ENCODE measurements around the gene CDK14.

The CDK14 gene

DNA sequence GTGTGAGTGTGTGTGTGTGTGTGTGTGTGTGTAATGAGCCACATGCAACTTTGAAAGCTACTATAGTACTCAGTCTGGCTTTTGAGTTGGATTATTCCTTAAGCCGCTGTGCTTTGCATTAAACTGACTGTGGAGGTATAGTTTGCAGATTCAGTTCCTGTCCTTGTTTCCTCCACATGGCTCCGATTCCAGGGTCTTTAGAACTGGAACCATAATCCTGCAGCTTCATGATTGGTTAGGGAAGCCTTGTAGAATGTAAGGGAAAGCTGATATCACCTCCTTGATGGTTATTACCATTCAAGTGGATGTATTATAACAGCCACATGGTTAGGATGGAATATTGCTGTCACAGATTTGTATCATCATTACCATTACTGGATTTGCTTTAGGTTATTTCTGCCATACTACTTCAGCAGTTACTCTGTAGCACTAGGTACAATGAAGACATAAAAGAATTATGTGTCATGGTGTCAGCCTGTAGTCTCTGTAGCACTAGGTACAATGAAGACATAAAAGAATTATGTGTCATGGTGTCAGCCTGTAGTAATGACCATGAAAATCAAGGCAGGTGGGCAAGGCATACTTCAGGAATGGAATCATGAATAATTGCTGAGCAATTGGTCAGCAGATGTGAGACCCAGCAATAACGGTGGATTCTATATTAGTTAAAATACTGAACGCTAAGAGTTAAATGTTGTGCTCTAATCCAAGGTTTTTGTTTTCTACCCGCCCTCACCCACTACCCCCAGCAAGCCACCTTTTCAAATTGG lies 393.1 kb downstream of the CDK14 start:
- H3K27me3 ChIP-seq (ENCODE audit: control insufficient read depth, insufficient read depth, low read length): no peaks in the 10 kb centered on the region
- no peak overlapping the region for H3K4me3 ChIP-seq (ENCODE audit: low read depth, low read length)
- H3K9me3 ChIP-seq (ENCODE audit: control insufficient read depth, insufficient read depth, low read length): no peaks in the 10 kb centered on the region
- no peaks in the 10 kb centered on the region for H3K36me3 ChIP-seq (ENCODE audit: control insufficient read depth, insufficient read depth, low read length)
- no peaks in the 10 kb centered on the region for H3K4me1 ChIP-seq (ENCODE audit: control insufficient read depth, insufficient read depth, low read length)
- no peak overlapping the region for H3K9ac ChIP-seq (ENCODE audit: low read depth, low read length)

DNA sequence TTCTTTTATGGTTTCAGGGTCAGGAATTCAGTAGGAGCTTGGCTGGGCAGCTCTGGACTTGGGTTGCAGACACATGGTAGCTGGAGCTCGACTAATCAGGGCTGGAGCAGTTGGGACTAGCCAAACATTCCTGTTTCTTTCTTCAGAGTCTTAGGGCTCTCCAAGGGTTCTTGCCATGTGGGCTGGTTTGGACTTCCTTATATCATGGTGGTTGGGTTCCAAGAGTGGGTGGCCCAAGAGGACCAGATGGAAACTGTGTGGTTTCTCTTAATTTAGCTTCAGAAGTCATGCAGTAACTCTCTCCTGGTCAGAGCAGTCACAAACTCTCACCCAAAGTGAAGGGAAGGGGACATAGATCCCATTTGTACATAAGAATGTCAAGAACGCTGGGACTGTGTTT lies 398.0 kb downstream of the CDK14 start:
- no peaks in the 10 kb centered on the region for H3K4me1 ChIP-seq (ENCODE audit: control insufficient read depth, insufficient read depth, low read length)
- no peak overlapping the region for H3K4me3 ChIP-seq (ENCODE audit: low read depth, low read length)
- no peaks in the 10 kb centered on the region for H3K36me3 ChIP-seq (ENCODE audit: control insufficient read depth, insufficient read depth, low read length)
- H3K9ac ChIP-seq (ENCODE audit: low read depth, low read length): no peak overlapping the region
- H3K27me3 ChIP-seq (ENCODE audit: control insufficient read depth, insufficient read depth, low read length): no peaks in the 10 kb centered on the region
- no peaks in the 10 kb centered on the region for H3K9me3 ChIP-seq (ENCODE audit: control insufficient read depth, insufficient read depth, low read length)

DNA sequence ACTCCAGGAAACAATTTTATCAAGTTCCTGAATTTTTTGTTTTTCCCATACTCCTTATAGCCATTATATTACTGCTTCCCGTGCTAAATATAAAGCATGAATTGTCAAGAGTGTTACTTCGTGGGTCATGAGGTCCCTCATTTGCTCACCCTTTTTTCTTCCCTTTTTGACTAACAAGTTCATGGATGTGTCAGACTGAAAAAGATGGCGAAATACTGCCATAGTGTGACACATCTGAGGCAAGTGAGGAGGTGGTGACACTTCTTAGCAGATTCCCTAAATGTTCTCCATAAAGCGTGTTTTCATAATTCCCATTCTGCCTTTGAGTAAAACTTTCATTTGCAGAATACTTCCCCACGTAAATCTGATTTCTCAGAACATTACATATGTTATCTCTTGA lies 398.5 kb downstream of the CDK14 start:
- H3K27me3 ChIP-seq (ENCODE audit: control insufficient read depth, insufficient read depth, low read length): no peaks in the 10 kb centered on the region
- H3K4me1 ChIP-seq (ENCODE audit: control insufficient read depth, insufficient read depth, low read length): no peaks in the 10 kb centered on the region

DNA sequence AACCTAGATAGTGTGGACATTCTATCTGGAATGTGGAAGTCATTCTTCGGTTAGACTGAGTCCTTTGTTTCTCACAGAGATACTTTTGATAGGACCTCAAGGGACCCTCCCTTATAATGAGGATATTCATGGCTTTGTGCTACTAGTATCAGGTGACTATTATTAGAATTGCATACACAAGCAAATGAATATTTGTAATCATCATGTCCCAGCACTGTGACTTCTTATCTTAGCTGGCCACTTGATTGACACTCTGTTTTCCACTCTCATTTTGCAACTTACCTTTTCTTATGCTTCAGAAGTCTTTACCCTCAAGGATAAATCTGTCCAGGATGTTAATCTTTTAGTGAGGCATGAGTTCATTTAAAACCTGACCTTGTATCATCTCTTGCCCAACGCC lies 399.9 kb downstream of the CDK14 start:
- Histone ChIP-seq H3K4me3 (ENCODE audit: low read depth, low read length) (no peak overlapping the region), H3K36me3 (ENCODE audit: control insufficient read depth, insufficient read depth, low read length) (no peaks in the 10 kb centered on the region), H3K4me1 (ENCODE audit: control insufficient read depth, insufficient read depth, low read length) (peaks cover 4% of the 10 kb centered on the region), H3K9ac (ENCODE audit: low read depth, low read length) (no peak overlapping the region), H3K27me3 (ENCODE audit: control insufficient read depth, insufficient read depth, low read length) (no peaks in the 10 kb centered on the region), H3K9me3 (ENCODE audit: control insufficient read depth, insufficient read depth, low read length) (no peaks in the 10 kb centered on the region)

More for the DNA sequence above, 398.5 kb downstream of the CDK14 start:
- H3K4me3 ChIP-seq (ENCODE audit: low read depth, low read length): no peak overlapping the region
- no peaks in the 10 kb centered on the region for H3K36me3 ChIP-seq (ENCODE audit: control insufficient read depth, insufficient read depth, low read length)
- H3K9me3 ChIP-seq (ENCODE audit: control insufficient read depth, insufficient read depth, low read length): no peaks in the 10 kb centered on the region
- no peak overlapping the region for H3K9ac ChIP-seq (ENCODE audit: low read depth, low read length)

DNA sequence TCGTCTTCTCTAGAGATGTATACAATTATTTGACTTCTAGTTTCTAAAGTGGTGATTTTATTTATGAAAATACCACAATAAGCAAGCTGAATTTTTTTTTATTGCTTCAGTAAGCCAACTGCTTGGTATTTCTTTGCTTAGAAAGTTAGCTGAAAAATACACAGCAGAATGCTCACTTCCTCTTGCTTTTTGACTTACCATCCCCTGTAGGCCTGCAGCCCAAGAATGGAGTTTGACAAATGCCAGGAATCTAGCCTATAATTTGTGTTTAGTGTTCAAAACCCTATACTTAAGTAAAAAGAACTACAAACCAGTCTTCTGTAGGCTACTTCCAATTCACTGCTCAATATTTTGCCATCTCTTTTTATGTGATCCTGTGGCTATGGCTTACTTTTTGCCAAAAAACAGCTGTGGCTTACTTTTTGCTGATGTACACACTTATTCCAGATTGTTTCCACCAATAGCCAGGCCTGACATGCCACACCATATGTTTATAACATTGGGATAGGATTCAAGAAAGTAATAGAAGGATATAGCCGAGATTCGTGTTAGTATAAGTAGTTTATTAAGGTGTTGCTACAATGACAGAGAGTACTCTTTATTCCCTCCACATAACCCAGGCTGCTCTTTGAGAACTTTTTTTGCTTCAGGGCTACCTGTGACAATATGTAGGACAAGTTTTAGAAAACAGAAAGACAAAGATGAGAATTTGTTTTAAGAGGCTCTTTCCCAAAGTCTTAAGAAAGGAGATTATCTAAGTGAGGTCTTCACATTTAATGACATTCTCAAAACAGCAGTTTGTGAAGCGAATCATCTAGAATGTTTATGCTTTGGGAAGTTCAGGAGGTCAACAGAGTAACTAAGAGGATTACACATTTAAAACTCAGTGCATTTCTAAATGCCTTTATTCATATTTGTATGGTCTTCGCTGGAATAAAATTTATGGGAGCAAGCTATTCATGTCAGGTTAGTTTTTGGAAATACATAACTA lies 404.2 kb downstream of the CDK14 start:
- Histone ChIP-seq H3K4me1 (ENCODE audit: control insufficient read depth, insufficient read depth, low read length) (peaks cover 4% of the 10 kb centered on the region), H3K9ac (ENCODE audit: low read depth, low read length) (no peak overlapping the region), H3K36me3 (ENCODE audit: control insufficient read depth, insufficient read depth, low read length) (no peaks in the 10 kb centered on the region), H3K4me3 (ENCODE audit: low read depth, low read length) (no peak overlapping the region), H3K27me3 (ENCODE audit: control insufficient read depth, insufficient read depth, low read length) (no peaks in the 10 kb centered on the region), H3K9me3 (ENCODE audit: control insufficient read depth, insufficient read depth, low read length) (no peaks in the 10 kb centered on the region)

DNA sequence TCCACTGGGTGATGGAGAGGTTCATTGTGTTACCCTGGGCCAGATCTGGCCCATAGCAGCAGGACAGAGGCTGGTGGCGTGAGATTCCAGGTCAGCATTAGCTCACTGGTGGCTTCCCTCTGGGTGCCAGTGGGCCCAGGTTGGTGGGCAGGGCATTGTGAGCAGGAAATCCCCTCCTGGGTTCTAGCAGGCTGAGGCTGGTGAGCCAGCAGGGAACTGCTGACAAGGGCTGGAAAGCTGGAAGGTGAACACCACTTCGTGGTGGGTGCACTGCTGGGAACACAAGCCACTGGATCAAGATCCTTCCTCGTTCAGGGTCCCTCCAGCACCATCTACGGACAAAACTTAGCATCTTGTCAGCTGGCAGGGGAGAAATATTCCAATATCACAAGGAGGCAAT lies 408.9 kb downstream of the CDK14 start:
- no peaks in the 10 kb centered on the region for H3K27me3 ChIP-seq (ENCODE audit: control insufficient read depth, insufficient read depth, low read length)
- no peaks in the 10 kb centered on the region for H3K9me3 ChIP-seq (ENCODE audit: control insufficient read depth, insufficient read depth, low read length)
- no peak overlapping the region for H3K4me3 ChIP-seq (ENCODE audit: low read depth, low read length)

DNA sequence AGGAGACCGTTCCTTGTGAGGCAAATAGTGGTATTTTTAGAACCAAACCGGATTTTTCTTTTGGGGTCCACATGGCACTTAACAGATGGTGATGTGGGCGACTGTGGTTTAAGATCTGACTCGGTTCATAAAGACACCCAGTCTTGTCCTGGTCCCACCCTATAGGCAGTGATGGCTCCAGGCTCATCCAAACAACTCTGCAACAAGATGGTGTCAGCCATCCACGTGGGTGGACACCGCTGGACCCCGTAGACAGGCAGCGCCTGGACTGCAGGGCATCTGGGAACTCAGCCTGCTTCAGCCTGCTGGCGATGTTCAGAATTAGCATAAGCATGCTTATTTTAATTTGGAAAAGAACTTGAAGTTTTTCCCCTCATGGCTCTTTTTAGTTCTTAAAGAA lies 409.7 kb downstream of the CDK14 start:
- H3K4me3 ChIP-seq (ENCODE audit: low read depth, low read length): no peak overlapping the region

More for the DNA sequence above, 408.9 kb downstream of the CDK14 start:
- no peaks in the 10 kb centered on the region for H3K36me3 ChIP-seq (ENCODE audit: control insufficient read depth, insufficient read depth, low read length)
- peaks cover 5% of the 10 kb centered on the region for H3K4me1 ChIP-seq (ENCODE audit: control insufficient read depth, insufficient read depth, low read length)
- no peak overlapping the region for H3K9ac ChIP-seq (ENCODE audit: low read depth, low read length)

DNA sequence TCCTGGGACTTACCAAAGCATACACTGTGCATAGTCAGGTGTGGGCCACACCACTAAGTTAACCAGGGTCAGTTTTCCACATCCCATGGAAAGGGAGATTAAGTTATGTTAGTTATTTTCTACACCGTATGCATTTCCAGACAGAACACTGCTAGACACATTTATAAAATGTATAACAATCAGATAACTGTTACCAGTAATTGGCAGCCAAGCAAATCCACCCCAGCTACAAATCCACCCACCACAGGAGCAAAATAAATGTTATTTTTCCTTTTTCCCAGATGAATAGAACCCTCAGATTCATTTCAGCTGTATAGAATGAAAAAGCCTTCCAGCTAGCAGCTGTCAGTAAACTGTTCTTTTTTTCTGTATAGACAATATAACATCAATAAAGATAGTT lies 411.2 kb downstream of the CDK14 start:
- Histone ChIP-seq H3K9me3 (ENCODE audit: control insufficient read depth, insufficient read depth, low read length) (no peaks in the 10 kb centered on the region), H3K36me3 (ENCODE audit: control insufficient read depth, insufficient read depth, low read length) (no peaks in the 10 kb centered on the region), H3K4me1 (ENCODE audit: control insufficient read depth, insufficient read depth, low read length) (peaks cover 3% of the 10 kb centered on the region), H3K27me3 (ENCODE audit: control insufficient read depth, insufficient read depth, low read length) (no peaks in the 10 kb centered on the region), H3K4me3 (ENCODE audit: low read depth, low read length) (no peak overlapping the region), H3K9ac (ENCODE audit: low read depth, low read length) (no peak overlapping the region)

More for the DNA sequence above, 409.7 kb downstream of the CDK14 start:
- Histone ChIP-seq H3K4me1 (ENCODE audit: control insufficient read depth, insufficient read depth, low read length) (peaks cover 3% of the 10 kb centered on the region), H3K9ac (ENCODE audit: low read depth, low read length) (no peak overlapping the region), H3K36me3 (ENCODE audit: control insufficient read depth, insufficient read depth, low read length) (no peaks in the 10 kb centered on the region), H3K27me3 (ENCODE audit: control insufficient read depth, insufficient read depth, low read length) (no peaks in the 10 kb centered on the region), H3K9me3 (ENCODE audit: control insufficient read depth, insufficient read depth, low read length) (no peaks in the 10 kb centered on the region)

DNA sequence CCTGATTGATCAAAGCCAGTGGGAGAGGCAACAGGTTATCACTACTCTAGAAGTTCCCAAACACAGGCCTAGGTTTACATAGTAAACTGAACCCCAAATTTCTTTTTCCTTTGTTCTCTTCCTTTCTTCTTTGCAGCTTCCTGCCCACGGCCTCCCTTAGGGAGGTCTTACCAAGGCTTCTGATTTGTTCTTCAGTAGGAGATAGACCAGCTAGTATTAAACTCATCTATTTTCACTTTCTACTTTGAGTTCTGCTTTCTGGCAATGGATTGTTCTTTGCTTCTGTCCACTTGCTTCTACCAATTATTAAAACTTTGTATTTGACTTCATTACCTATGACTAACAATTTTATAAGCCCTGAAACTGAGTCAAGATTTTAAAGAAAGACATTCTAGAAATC lies 417.0 kb downstream of the CDK14 start:
- Histone ChIP-seq H3K36me3 (ENCODE audit: control insufficient read depth, insufficient read depth, low read length) (no peaks in the 10 kb centered on the region), H3K27me3 (ENCODE audit: control insufficient read depth, insufficient read depth, low read length) (no peaks in the 10 kb centered on the region), H3K9ac (ENCODE audit: low read depth, low read length) (no peak overlapping the region), H3K4me3 (ENCODE audit: low read depth, low read length) (no peak overlapping the region), H3K9me3 (ENCODE audit: control insufficient read depth, insufficient read depth, low read length) (no peaks in the 10 kb centered on the region), H3K4me1 (ENCODE audit: control insufficient read depth, insufficient read depth, low read length) (no peaks in the 10 kb centered on the region)

DNA sequence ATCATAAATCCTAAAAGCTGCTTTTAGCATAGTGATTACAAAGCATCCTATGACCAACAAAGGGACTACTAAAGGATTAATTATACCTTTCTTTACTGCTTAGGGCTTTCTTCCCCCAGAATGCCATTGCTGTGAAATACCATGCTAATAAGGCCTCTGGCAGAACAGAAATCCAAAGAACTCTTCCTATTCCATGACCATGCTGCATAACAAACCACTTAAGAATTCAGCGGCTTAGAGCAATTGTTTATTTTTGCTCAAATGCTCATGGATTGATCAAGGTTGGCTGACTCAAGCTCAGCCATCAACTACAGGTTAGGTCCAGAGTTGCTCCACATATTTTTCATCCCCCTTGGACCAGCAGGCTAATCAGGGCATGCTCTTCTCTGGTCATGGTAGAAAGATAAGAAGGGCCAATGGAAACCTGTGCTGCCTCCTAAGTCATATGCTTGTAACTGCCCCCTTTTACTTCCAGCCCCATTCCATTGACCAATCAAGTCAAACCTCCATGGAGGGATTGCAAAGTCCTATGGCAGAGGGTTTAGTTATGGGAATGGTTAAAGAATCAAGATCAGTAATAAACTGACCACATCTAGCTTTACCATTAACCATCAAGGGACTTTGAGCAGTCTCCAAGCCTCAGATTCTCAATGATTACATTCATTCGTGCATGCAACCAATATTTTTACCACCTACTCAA lies 423.7 kb downstream of the CDK14 start:
- H3K27me3 ChIP-seq (ENCODE audit: control insufficient read depth, insufficient read depth, low read length): no peaks in the 10 kb centered on the region
- no peaks in the 10 kb centered on the region for H3K4me1 ChIP-seq (ENCODE audit: control insufficient read depth, insufficient read depth, low read length)
- H3K9ac ChIP-seq (ENCODE audit: low read depth, low read length): no peak overlapping the region
- H3K36me3 ChIP-seq (ENCODE audit: control insufficient read depth, insufficient read depth, low read length): no peaks in the 10 kb centered on the region
- H3K9me3 ChIP-seq (ENCODE audit: control insufficient read depth, insufficient read depth, low read length): no peaks in the 10 kb centered on the region
- no peak overlapping the region for H3K4me3 ChIP-seq (ENCODE audit: low read depth, low read length)

DNA sequence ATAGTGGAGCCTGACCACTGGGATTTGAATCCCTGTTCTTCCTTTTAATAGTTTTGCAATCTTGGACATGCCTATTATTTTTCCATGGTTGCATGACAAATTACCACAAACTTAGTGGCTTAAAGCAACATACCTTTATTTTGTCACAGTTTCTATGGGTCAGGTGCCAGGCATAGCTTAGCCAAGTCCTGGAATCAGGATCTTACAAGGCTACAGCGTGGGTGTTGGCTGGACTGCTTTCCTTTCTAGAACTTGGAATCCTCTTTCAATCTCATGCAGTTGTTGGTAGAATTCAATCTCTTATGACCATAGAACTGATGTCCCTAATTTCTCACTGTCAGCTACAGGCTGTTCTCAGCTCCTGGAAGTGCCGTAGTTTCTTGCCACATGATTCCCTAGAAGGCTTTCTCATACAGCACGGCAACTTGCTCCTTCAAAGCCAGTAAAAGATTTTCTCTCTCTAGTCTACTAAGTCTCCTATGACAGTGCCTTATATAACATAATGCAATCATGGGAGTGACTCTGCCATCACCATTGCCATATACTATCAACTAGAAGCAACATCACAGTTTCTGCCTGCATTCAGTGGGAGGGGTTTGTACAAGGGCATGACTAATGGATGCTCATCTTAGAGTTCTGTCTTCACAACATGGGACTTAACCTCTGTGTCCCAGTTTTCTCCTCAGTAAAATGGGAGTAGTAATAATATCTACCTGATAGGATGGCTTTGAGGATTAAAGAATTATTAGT lies 424.7 kb downstream of the CDK14 start:
- Histone ChIP-seq H3K36me3 (ENCODE audit: control insufficient read depth, insufficient read depth, low read length) (no peaks in the 10 kb centered on the region), H3K4me3 (ENCODE audit: low read depth, low read length) (no peak overlapping the region), H3K9me3 (ENCODE audit: control insufficient read depth, insufficient read depth, low read length) (no peaks in the 10 kb centered on the region), H3K9ac (ENCODE audit: low read depth, low read length) (no peak overlapping the region), H3K27me3 (ENCODE audit: control insufficient read depth, insufficient read depth, low read length) (no peaks in the 10 kb centered on the region), H3K4me1 (ENCODE audit: control insufficient read depth, insufficient read depth, low read length) (no peaks in the 10 kb centered on the region)

Measured in iPS-15b (cell line).